Trophoblast cell (in vitro differentiated cells and primary cell): ENCODE results near the gene LTN1.

ENCODE experiments used
- DNase-seq, 2 donors: peaks; one replicate each; pipeline ENCODE4 v3.0.0-alpha.2; 2016
- H2AFZ ChIP-seq: 2 replicates; pipeline ENCODE4 v1.6.1; 2013; ENCODE audit warnings: low read length, moderate library complexity, mild to moderate bottlenecking; ENCODE audit not compliant: insufficient read depth, poor library complexity
- H2AK5ac ChIP-seq: 2 replicates; pipeline ENCODE4 v1.6.1; 2013; ENCODE audit warnings: mild to moderate bottlenecking, low read length
- H2BK120ac ChIP-seq: 2 replicates; pipeline ENCODE4 v1.6.1; 2013; ENCODE audit warnings: low read length, mild to moderate bottlenecking, moderate library complexity; ENCODE audit not compliant: insufficient read depth, poor library complexity
- H2BK12ac ChIP-seq: 2 replicates; pipeline ENCODE4 v1.6.1; 2013; ENCODE audit warnings: mild to moderate bottlenecking, low read length, moderate library complexity
- H2BK5ac ChIP-seq: 2 replicates; pipeline ENCODE4 v1.6.1; 2013; ENCODE audit warnings: low read length, low read depth, moderate library complexity, mild to moderate bottlenecking; ENCODE audit not compliant: poor library complexity
- H3K14ac ChIP-seq: 2 replicates; pipeline ENCODE4 v1.6.1; 2013; ENCODE audit warnings: mild to moderate bottlenecking, low read length
- H3K18ac ChIP-seq: 2 replicates; pipeline ENCODE4 v1.6.1; 2013; ENCODE audit warnings: mild to moderate bottlenecking, low read length
- H3K23ac ChIP-seq: 2 replicates; pipeline ENCODE4 v1.6.1; 2013; ENCODE audit warnings: low read length
- H3K27ac ChIP-seq: 2 replicates; pipeline ENCODE4 v1.5.1; 2013; ENCODE audit warnings: low read depth, mild to moderate bottlenecking, inconsistent platforms, low read length, moderate library complexity
- H3K27me3 ChIP-seq: 2 replicates; pipeline ENCODE4 v1.6.1; 2013; ENCODE audit warnings: inconsistent platforms, mild to moderate bottlenecking, low read length, moderate library complexity; ENCODE audit not compliant: insufficient read depth
- H3K36me3 ChIP-seq, 2 experiments: 1 replicate in 1 of 2; 2 replicates in 1 of 2; pipeline ENCODE4 v1.6.1; 2013; ENCODE audit warnings: low read length in 2 of 2, mild to moderate bottlenecking in 2 of 2, moderate library complexity in 1 of 2; ENCODE audit not compliant: insufficient read depth in 2 of 2, control insufficient read depth in 1 of 2
- H3K4ac ChIP-seq: 2 replicates; pipeline ENCODE4 v1.6.1; 2013; ENCODE audit warnings: low read depth, mild to moderate bottlenecking, low read length, moderate library complexity
- H3K4me1 ChIP-seq, 2 experiments: 1 replicate in 1 of 2; 2 replicates in 1 of 2; pipeline ENCODE4 v1.6.1; 2013; ENCODE audit warnings: low read length in 2 of 2, mild to moderate bottlenecking in 2 of 2, moderate library complexity in 1 of 2; ENCODE audit not compliant: insufficient read depth in 2 of 2, control insufficient read depth in 1 of 2
- H3K4me2 ChIP-seq: 2 replicates; pipeline ENCODE4 v1.6.1; 2013; ENCODE audit warnings: inconsistent platforms, mild to moderate bottlenecking, low read length, moderate library complexity
- H3K4me3 ChIP-seq: 2 replicates; pipeline ENCODE4 v1.5.1; 2013; ENCODE audit warnings: mild to moderate bottlenecking, low read depth, low read length, inconsistent platforms
- H3K79me1 ChIP-seq: one replicate; pipeline ENCODE4 v1.6.1; 2013; ENCODE audit warnings: low read length
- H3K79me2 ChIP-seq: 2 replicates; pipeline ENCODE4 v1.6.1; 2013; ENCODE audit warnings: low read length, mild to moderate bottlenecking; ENCODE audit not compliant: control insufficient read depth, insufficient read depth, poor library complexity
- H3K9ac ChIP-seq: 2 replicates; pipeline ENCODE4 v1.6.1; 2013; ENCODE audit warnings: mild to moderate bottlenecking, low read length
- H3K9me3 ChIP-seq: 2 replicates; pipeline ENCODE4 v1.6.1; 2013; ENCODE audit warnings: low read depth, mild to moderate bottlenecking, control low read depth, inconsistent platforms, low read length; ENCODE audit not compliant: insufficient read depth
- H4K12ac ChIP-seq: 2 replicates; pipeline ENCODE4 v1.6.1; 2013; ENCODE audit warnings: low read depth, mild to moderate bottlenecking, low read length, moderate library complexity
- H4K8ac ChIP-seq: 2 replicates; pipeline ENCODE4 v1.6.1; 2013; ENCODE audit warnings: low read depth, mild to moderate bottlenecking, low read length, moderate library complexity
- H4K91ac ChIP-seq: one replicate; pipeline ENCODE4 v1.6.1; 2013; ENCODE audit warnings: low read depth, mild to moderate bottlenecking, low read length, moderate library complexity
- WGBS: extraction: QIAGEN DNeasy Blood & Tissue Kit; methylation state at CpG from one replicate; pipeline ENCODE4 v1.1.7; 2013; ENCODE audit warnings: missing lambda C conversion rate; ENCODE audit not compliant: insufficient read length, insufficient coverage; ENCODE audit errors: extremely low coverage; 5-methylcytosine and 5-hydroxymethylcytosine counted together

LTN1 gene

DNA sequence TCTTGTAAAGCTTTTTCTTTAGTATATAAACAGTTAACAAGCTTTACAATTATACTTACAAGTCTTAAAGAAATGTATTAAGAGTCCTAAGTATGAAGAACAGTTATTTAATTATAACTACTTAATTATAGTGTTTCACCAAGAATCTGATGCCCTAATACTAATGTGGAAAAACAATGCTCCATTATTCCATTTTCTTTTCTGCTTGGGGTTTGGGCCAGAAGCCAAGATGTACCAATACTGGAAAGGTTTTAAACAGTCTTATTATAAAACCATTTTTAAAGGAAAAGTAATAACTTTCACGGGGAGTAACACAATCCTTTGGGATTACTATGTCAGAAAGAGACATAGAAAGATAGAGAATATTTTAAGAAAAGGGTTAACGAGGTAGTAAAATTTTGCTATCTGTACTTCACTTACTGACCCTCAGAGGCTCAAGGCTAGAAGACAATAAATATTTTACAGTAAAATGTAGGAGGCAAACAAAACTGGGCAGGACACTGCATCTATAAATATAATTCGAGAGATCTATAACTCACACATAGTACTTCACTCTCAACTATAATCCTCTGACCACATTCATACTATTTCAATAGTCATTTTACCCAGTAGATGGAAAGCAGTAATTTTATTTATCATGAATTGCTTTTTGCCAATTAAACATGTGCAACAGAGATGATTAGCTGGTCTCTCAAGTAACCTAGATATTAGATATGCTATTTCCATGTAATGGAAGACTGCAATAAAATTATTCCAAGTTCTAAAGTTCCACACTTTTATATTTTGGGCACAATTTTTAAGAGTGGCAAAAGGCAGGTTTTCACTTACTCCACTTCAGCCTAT, 63.9 kb downstream of the LTN1 start:
- Histone ChIP-seq H2AFZ (no peak overlapping the region), H3K4ac (no peak overlapping the region), H3K9me3 (no peaks in the 10 kb centered on the region), H3K36me3 (peaks cover 0 to 5% of the 10 kb centered on the region in 2 experiments), H4K8ac (no peak overlapping the region), H3K4me2 (no peak overlapping the region), H2BK5ac (no peak overlapping the region), H2AK5ac (no peak overlapping the region), H4K12ac (no peak overlapping the region), H3K27me3 (no peaks in the 10 kb centered on the region), H3K4me3 (no peak overlapping the region), H2BK12ac (no peak overlapping the region), H4K91ac (no peak overlapping the region), H3K79me2 (no peaks in the 10 kb centered on the region), H3K4me1 (no peaks in the 10 kb centered on the region), H3K23ac (no peak overlapping the region), H3K27ac (no peak overlapping the region), H3K18ac (no peak overlapping the region), H3K79me1 (no peaks in the 10 kb centered on the region), H3K9ac (no peak overlapping the region), H2BK120ac (no peak overlapping the region), H3K14ac (no peak overlapping the region)
- DNase-seq: no peak
- WGBS: no CpG with 5 or more reads among the region's 3 CpGs

DNA sequence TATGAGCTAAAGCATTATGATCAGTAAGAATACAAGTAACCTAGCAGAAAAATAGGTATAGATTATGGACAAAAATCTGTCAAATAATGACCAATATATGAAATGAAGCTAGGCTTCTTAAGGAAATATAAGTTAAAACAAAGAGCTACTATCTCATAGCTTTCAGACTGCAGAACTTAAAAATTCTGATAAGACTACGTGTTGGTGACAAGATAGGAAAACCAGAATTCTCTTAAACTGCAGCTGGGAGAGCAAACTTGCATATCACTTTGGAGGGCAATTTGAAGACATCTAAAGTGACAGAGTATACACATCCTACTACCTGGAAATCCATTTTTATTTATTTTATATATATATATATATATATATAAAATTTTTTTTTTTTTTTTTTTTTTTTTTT, 65.5 kb downstream of the LTN1 start:
- H4K91ac ChIP-seq: no peak overlapping the region
- no CpG with 5 or more reads among the region's 1 CpG for WGBS

GRCh38 chr21:28923439-28923975, 69.2 kb downstream of the LTN1 start:
- Histone ChIP-seq H3K27ac (no peak overlapping the region), H3K4me1 (no peaks in the 10 kb centered on the region), H4K8ac (no peak overlapping the region)

More for the DNA sequence above, 65.5 kb downstream of the LTN1 start:
- Histone ChIP-seq H3K27ac (no peak overlapping the region), H3K23ac (no peak overlapping the region), H2AFZ (no peak overlapping the region), H3K79me1 (no peaks in the 10 kb centered on the region), H3K4me2 (no peak overlapping the region), H3K9ac (no peak overlapping the region), H3K27me3 (no peaks in the 10 kb centered on the region), H3K4me3 (no peak overlapping the region), H3K18ac (no peak overlapping the region), H2BK5ac (no peak overlapping the region), H4K12ac (no peak overlapping the region), H3K9me3 (no peaks in the 10 kb centered on the region), H3K4me1 (no peaks in the 10 kb centered on the region), H2BK120ac (no peak overlapping the region), H2BK12ac (no peak overlapping the region), H4K8ac (no peak overlapping the region), H3K36me3 (peaks cover 0 to 5% of the 10 kb centered on the region in 2 experiments), H3K79me2 (no peaks in the 10 kb centered on the region), H3K14ac (no peak overlapping the region), H3K4ac (no peak overlapping the region), H2AK5ac (no peak overlapping the region)
- no peak for DNase-seq

GRCh38 chr21:28922368-28922767, 70.3 kb downstream of the LTN1 start:
- Histone ChIP-seq H3K14ac (no peak overlapping the region), H2BK5ac (no peak overlapping the region), H3K4ac (no peak overlapping the region), H3K79me1 (no peaks in the 10 kb centered on the region), H3K9me3 (no peaks in the 10 kb centered on the region), H3K4me2 (no peak overlapping the region), H3K79me2 (no peaks in the 10 kb centered on the region), H4K12ac (no peak overlapping the region), H2BK120ac (no peak overlapping the region), H3K18ac (no peak overlapping the region), H3K9ac (no peak overlapping the region), H4K91ac (no peak overlapping the region), H2BK12ac (no peak overlapping the region), H4K8ac (no peak overlapping the region), H2AFZ (no peak overlapping the region), H3K4me3 (no peak overlapping the region), H2AK5ac (no peak overlapping the region), H3K36me3 (peaks cover 0 to 2% of the 10 kb centered on the region in 2 experiments), H3K27me3 (no peaks in the 10 kb centered on the region), H3K27ac (no peak overlapping the region), H3K23ac (no peak overlapping the region), H3K4me1 (no peaks in the 10 kb centered on the region)
- no CpG with 5 or more reads among the region's 7 CpGs for WGBS
- DNase-seq: no peak

More at GRCh38 chr21:28923439-28923975, 69.2 kb downstream of the LTN1 start:
- H3K9me3 ChIP-seq: no peaks in the 10 kb centered on the region
- H3K9ac ChIP-seq: no peak overlapping the region
- H3K36me3 ChIP-seq: peaks cover 0 to 5% of the 10 kb centered on the region in 2 experiments
- no peaks in the 10 kb centered on the region for H3K79me1 ChIP-seq
- H4K91ac ChIP-seq: no peak overlapping the region
- no peak overlapping the region for H3K4ac ChIP-seq
- H2BK120ac ChIP-seq: no peak overlapping the region
- no peak overlapping the region for H2AFZ ChIP-seq
- H2AK5ac ChIP-seq: no peak overlapping the region
- no peak overlapping the region for H2BK5ac ChIP-seq
- no peak overlapping the region for H3K4me3 ChIP-seq
- H3K23ac ChIP-seq: no peak overlapping the region
- H3K18ac ChIP-seq: no peak overlapping the region
- H3K27me3 ChIP-seq: no peaks in the 10 kb centered on the region
- H3K14ac ChIP-seq: no peak overlapping the region
- no peak overlapping the region for H3K4me2 ChIP-seq
- H2BK12ac ChIP-seq: no peak overlapping the region
- H4K12ac ChIP-seq: no peak overlapping the region
- DNase-seq: no peak
- no peaks in the 10 kb centered on the region for H3K79me2 ChIP-seq
